Gastrocnemius medialis (tissue), 4 donors: Measurements from ENCODE around the gene SUPT3H. TPM values are rescaled to one million over a fixed set of nuclear protein-coding genes. Genes with fewer than 3 reads are reported as not detected.

Source experiments
- ATAC-seq, 2 donors: fragments of 150-250 bp; one replicate each; pipeline ENCODE4 v1.9.1; 2016
- DNase-seq, 2 donors: peaks; one replicate each; pipeline ENCODE4 v3.0.0-alpha.2; 2019
- H3K27ac ChIP-seq, 4 donors: fragments of 200-600 bp; sonication (generic); 1 replicate in 1 of 4; 2 replicates in 3 of 4; pipeline ENCODE4 v1.5.1; 2016 to 2018; ENCODE audit warnings: mild to moderate bottlenecking in 2 of 4, moderate library complexity in 1 of 4
- H3K27me3 ChIP-seq, 3 donors: fragments of 200-600 bp; sonication (generic) in 2 of 3; 1 replicate in 1 of 3; 2 replicates in 2 of 3; pipeline versions ENCODE4 v1.5.1 to v1.6.0; 2016 to 2019; ENCODE audit warnings: mild to moderate bottlenecking in 1 of 3, moderate library complexity in 1 of 3
- H3K36me3 ChIP-seq, 2 donors: fragments of 200-600 bp; sonication (generic) in 1 of 2; one replicate each; pipeline ENCODE4 v1.5.1; 2017 to 2018
- H3K4me1 ChIP-seq, 2 donors: fragments of 200-600 bp; sonication (generic) in 1 of 2; one replicate each; pipeline ENCODE4 v1.5.1; 2016 to 2017; ENCODE audit warnings: mild to moderate bottlenecking in 2 of 2
- H3K4me3 ChIP-seq, 4 donors: fragments of 200-600 bp; sonication (generic) in 3 of 4; 1 replicate in 1 of 4; 2 replicates in 3 of 4; pipeline ENCODE4 v1.5.1; 2016 to 2019; ENCODE audit warnings: mild to moderate bottlenecking in 2 of 4
- H3K9me3 ChIP-seq, 3 donors: fragments of 200-600 bp; sonication (generic) in 2 of 3; 1 replicate in 1 of 3; 2 replicates in 2 of 3; pipeline ENCODE4 v1.5.1; 2016 to 2019
- POLR2A ChIP-seq, 2 donors: fragments of 450-650 bp; IDR thresholded peaks; one replicate each; pipeline ENCODE4 v1.6.1; 2017; ENCODE audit warnings: antibody characterized with exemption in 2 of 2, mild to moderate bottlenecking in 2 of 2, moderate library complexity in 2 of 2
- in situ Hi-C, 4 donors: fragments of 200-750 bp; cut with MboI; loops; one replicate each; pipeline versions ENCODE4 v1.15.0 to v1.8.0; 2017; ENCODE audit warnings: low sequenced_read_pairs in 4 of 4
- intact Hi-C: fragments of 100-400 bp; cut with DNase I; formaldehyde crosslinking; loops from one replicate; pipeline ENCODE4 v1.15.1; 2023; ENCODE audit warnings: low total_unique reads
- total RNA-seq, 4 donors: library from RNA; depleted of rRNA; stranded (reverse); fragments of >200 nt; gene quantifications; one replicate each; pipeline versions ENCODE4 v1.1.0 to v1.2.3, GENCODE V29; 2016
- TF ChIP-seq, protein P1 (sequence below), 5 experiments: fragments of 450-650 bp in 3 of 5; fragments of 200-600 bp in 2 of 5; sonication (generic) in 2 of 5; IDR thresholded peaks in 4 of 5; conservative IDR thresholded peaks in 1 of 5; 1 replicate in 4 of 5; 2 replicates in 1 of 5; pipeline ENCODE4 v1.5.1; 2016 to 2019; ENCODE audit warnings: antibody characterized with exemption in 5 of 5, mild to moderate bottlenecking in 3 of 5, moderate library complexity in 3 of 5

Gene SUPT3H
- total RNA-seq, 4 donors from 2014 or later = 1.5 to 9.0 (median 4.2) TPM

DNA sequence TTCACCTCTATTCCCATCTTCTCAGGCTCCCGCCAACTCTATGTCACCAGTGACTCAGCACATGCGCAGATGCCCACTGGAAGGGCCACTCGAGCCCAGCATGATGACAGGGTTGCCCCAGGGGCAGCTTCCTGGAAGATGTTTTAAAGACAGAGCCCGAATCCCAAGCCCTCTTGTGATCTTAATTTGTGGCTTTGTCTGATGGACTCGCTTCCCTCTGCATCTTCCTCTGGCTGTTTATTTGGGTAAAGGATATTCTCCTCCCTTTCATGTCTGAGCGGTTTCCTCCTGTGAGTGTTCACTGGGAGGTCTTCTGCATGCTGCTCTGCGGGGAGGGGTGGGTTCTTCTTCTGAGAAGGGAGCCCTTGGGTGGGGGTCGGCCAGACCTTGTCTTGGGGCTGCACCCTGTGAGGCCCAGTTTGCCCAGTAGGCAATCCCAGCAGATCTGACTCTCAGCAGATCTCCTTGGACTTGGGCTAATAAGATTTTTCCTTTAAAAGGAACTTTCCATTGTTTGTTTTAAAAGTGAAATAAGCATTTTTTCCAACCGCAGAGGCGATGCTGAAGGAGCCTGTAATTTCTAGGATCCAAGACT, 589.2 kb downstream of the SUPT3H start:
- DNase-seq (no peak), ATAC-seq (no peak)
- peaks cover 0 to 6% of the 10 kb centered on the region in 2 donors for H3K4me1 ChIP-seq
- intact Hi-C loops (no loop called here), in situ Hi-C loops (no loop called here)
- no peaks in the 10 kb centered on the region for H3K36me3 ChIP-seq
- TF ChIP-seq, protein P1, sequence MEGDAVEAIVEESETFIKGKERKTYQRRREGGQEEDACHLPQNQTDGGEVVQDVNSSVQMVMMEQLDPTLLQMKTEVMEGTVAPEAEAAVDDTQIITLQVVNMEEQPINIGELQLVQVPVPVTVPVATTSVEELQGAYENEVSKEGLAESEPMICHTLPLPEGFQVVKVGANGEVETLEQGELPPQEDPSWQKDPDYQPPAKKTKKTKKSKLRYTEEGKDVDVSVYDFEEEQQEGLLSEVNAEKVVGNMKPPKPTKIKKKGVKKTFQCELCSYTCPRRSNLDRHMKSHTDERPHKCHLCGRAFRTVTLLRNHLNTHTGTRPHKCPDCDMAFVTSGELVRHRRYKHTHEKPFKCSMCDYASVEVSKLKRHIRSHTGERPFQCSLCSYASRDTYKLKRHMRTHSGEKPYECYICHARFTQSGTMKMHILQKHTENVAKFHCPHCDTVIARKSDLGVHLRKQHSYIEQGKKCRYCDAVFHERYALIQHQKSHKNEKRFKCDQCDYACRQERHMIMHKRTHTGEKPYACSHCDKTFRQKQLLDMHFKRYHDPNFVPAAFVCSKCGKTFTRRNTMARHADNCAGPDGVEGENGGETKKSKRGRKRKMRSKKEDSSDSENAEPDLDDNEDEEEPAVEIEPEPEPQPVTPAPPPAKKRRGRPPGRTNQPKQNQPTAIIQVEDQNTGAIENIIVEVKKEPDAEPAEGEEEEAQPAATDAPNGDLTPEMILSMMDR (IDR thresholded peaks at IDR 0.05 in 4 of 5, conservative IDR thresholded peaks at IDR 0.05 in 1 of 5) = no peak
- TF ChIP-seq POLR2A (IDR thresholded peaks at IDR 0.05) = no peak
- no peak overlapping the region for H3K4me3 ChIP-seq
- H3K27ac ChIP-seq = no peak overlapping the region
- H3K9me3 ChIP-seq = no peaks in the 10 kb centered on the region
- no peaks in the 10 kb centered on the region for H3K27me3 ChIP-seq

DNA sequence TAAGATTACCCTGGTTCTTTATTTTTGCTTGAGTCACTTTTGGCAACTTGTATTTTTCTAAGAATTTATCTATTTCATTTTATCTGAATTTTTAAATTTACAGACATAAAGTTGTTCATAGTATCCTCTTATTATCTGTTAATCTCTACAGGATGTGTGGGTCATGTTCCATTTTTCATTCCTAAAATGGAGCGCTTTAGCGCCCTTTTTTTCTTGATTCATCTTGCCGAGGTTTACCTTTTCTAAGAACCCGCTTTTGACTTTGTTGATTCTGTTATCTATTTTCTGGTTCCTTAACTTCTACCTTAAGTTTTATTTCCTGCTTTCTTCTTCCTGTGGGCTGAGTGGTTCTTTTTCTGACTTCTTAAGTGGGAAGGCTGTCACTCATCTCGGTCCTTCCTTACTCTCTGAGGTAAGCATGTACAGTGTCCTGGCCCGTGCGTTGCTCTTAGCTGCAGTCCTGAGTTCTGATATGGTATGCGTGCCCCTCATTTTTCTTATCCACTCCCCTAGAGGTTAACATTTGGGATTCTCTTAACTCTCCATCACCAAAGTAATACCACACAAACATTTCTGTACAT, 590.4 kb downstream of the SUPT3H start:
- H3K27ac ChIP-seq = no peak overlapping the region
- no peaks in the 10 kb centered on the region for H3K36me3 ChIP-seq
- in situ Hi-C loops = no loop called here
- no peak overlapping the region for H3K4me3 ChIP-seq
- peaks cover 0 to 6% of the 10 kb centered on the region in 2 donors for H3K4me1 ChIP-seq
- intact Hi-C loops = no loop called here
- no peaks in the 10 kb centered on the region for H3K27me3 ChIP-seq
- no peaks in the 10 kb centered on the region for H3K9me3 ChIP-seq
- DNase-seq (no peak), ATAC-seq (no peak)
- TF ChIP-seq POLR2A (IDR thresholded peaks at IDR 0.05) = no peak
- TF ChIP-seq, protein P1 (IDR thresholded peaks at IDR 0.05 in 4 of 5, conservative IDR thresholded peaks at IDR 0.05 in 1 of 5) = no peak

DNA sequence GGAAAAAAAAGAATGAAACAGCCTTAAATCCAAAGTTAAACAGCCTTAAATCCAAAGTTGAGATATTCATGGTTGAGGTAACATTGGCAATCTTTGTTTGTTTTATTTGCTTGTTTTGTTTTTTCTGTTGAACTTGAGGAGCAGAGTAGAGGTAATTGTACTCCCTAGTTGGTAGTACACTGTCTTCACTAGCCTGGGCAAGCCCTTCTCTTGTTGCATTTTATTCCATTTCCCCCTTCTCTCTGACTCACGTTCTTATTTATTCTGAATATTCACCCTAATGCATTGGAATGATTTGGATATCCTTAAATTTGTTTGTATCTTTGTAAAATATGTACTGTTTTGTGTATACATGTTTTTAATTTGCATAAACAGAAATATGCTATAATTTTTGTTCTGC, 592.6 kb downstream of the SUPT3H start:
- DNase-seq (no peak), ATAC-seq (no peak)
- intact Hi-C loops = no loop called here
- Histone ChIP-seq H3K9me3 (no peaks in the 10 kb centered on the region), H3K27me3 (no peaks in the 10 kb centered on the region), H3K4me3 (no peak overlapping the region), H3K27ac (no peak overlapping the region), H3K4me1 (peaks cover 0 to 4% of the 10 kb centered on the region in 2 donors), H3K36me3 (no peaks in the 10 kb centered on the region)
- in situ Hi-C loops = no loop called here
- TF ChIP-seq, protein P1 (IDR thresholded peaks at IDR 0.05 in 4 of 5, conservative IDR thresholded peaks at IDR 0.05 in 1 of 5) = no peak
- no peak for TF ChIP-seq POLR2A (IDR thresholded peaks at IDR 0.05)

DNA sequence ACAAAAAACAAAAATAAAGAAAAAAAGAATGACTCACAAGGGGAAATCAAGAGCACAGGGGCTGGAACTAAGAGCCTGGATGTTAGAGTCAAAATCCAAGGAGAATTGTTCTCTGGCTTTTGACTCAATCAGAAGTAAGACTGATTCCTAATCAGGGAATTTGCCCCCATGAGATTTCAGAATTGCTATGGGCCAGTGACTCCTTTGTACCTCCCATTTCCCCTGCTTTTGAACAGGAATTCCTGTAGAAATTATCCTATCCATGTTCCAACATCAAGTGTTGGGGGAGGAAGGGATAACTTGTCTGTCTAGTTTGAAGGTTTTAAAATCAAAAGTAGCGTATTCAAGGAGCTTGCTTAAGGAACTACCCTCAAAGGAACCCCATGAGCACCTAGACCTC, 593.5 kb downstream of the SUPT3H start:
- ATAC-seq (no peak), DNase-seq (no peak)
- no peaks in the 10 kb centered on the region for H3K9me3 ChIP-seq
- H3K4me3 ChIP-seq = no peak overlapping the region
- intact Hi-C loops = no loop called here
- in situ Hi-C loops = no loop called here
- no peak for TF ChIP-seq POLR2A (IDR thresholded peaks at IDR 0.05)
- no peaks in the 10 kb centered on the region for H3K4me1 ChIP-seq
- H3K27me3 ChIP-seq = no peaks in the 10 kb centered on the region
- no peaks in the 10 kb centered on the region for H3K36me3 ChIP-seq
- H3K27ac ChIP-seq = no peak overlapping the region

DNA sequence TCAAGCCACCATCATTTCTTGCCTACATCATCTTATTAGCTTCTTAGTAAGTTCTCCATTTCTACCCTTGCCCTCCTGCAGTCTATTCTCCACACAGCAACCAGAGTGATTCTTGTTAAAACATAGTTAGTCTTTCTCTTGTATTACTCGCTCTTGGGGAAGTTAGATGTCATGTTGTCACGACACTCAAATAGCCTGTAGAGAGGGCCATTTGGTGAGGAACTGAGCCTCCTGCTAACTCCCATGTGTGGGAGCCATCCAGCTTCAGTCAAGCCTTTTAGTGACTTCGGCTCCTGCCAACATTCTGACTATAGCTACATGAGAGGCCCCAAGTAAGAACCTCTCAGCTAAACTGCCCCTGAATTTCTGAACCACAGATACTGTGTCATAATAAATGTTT, 594.8 kb downstream of the SUPT3H start:
- intact Hi-C loops = no loop called here
- H3K27me3 ChIP-seq = no peaks in the 10 kb centered on the region
- no peak overlapping the region for H3K27ac ChIP-seq
- H3K9me3 ChIP-seq = no peaks in the 10 kb centered on the region
- H3K36me3 ChIP-seq = no peaks in the 10 kb centered on the region
- no peak overlapping the region for H3K4me3 ChIP-seq
- no peak for TF ChIP-seq POLR2A (IDR thresholded peaks at IDR 0.05)
- TF ChIP-seq, protein P1 (IDR thresholded peaks at IDR 0.05 in 4 of 5, conservative IDR thresholded peaks at IDR 0.05 in 1 of 5) = no peak
- DNase-seq = no peak
- in situ Hi-C loops = no loop called here
- no peak for ATAC-seq
- no peaks in the 10 kb centered on the region for H3K4me1 ChIP-seq
